Gastrocnemius medialis (tissue), 4 donors: ENCODE results near the gene EPB41. TPM values are rescaled to one million over a fixed set of nuclear protein-coding genes. Genes with fewer than 3 reads are reported as not detected.

Experiments
- ATAC-seq, 2 donors: fragments of 150-250 bp; one replicate each; pipeline ENCODE4 v1.9.1; 2016
- DNase-seq, 2 donors: peaks; one replicate each; pipeline ENCODE4 v3.0.0-alpha.2; 2019
- H3K27ac ChIP-seq, 4 donors: fragments of 200-600 bp; sonication (generic); 1 replicate in 1 of 4; 2 replicates in 3 of 4; pipeline ENCODE4 v1.5.1; 2016 to 2018; ENCODE audit warnings: mild to moderate bottlenecking in 2 of 4, moderate library complexity in 1 of 4
- H3K27me3 ChIP-seq, 3 donors: fragments of 200-600 bp; sonication (generic) in 2 of 3; 1 replicate in 1 of 3; 2 replicates in 2 of 3; pipeline versions ENCODE4 v1.5.1 to v1.6.0; 2016 to 2019; ENCODE audit warnings: mild to moderate bottlenecking in 1 of 3, moderate library complexity in 1 of 3
- H3K36me3 ChIP-seq, 2 donors: fragments of 200-600 bp; sonication (generic) in 1 of 2; one replicate each; pipeline ENCODE4 v1.5.1; 2017 to 2018
- H3K4me1 ChIP-seq, 2 donors: fragments of 200-600 bp; sonication (generic) in 1 of 2; one replicate each; pipeline ENCODE4 v1.5.1; 2016 to 2017; ENCODE audit warnings: mild to moderate bottlenecking in 2 of 2
- H3K4me3 ChIP-seq, 4 donors: fragments of 200-600 bp; sonication (generic) in 3 of 4; 1 replicate in 1 of 4; 2 replicates in 3 of 4; pipeline ENCODE4 v1.5.1; 2016 to 2019; ENCODE audit warnings: mild to moderate bottlenecking in 2 of 4
- H3K9me3 ChIP-seq, 3 donors: fragments of 200-600 bp; sonication (generic) in 2 of 3; 1 replicate in 1 of 3; 2 replicates in 2 of 3; pipeline ENCODE4 v1.5.1; 2016 to 2019
- CTCF ChIP-seq, 5 experiments: fragments of 450-650 bp in 3 of 5; fragments of 200-600 bp in 2 of 5; sonication (generic) in 2 of 5; IDR thresholded peaks in 4 of 5; conservative IDR thresholded peaks in 1 of 5; 1 replicate in 4 of 5; 2 replicates in 1 of 5; pipeline ENCODE4 v1.5.1; 2016 to 2019; ENCODE audit warnings: antibody characterized with exemption in 5 of 5, mild to moderate bottlenecking in 3 of 5, moderate library complexity in 3 of 5
- POLR2A ChIP-seq, 2 donors: fragments of 450-650 bp; IDR thresholded peaks; one replicate each; pipeline ENCODE4 v1.6.1; 2017; ENCODE audit warnings: antibody characterized with exemption in 2 of 2, mild to moderate bottlenecking in 2 of 2, moderate library complexity in 2 of 2
- in situ Hi-C, 4 donors: fragments of 200-750 bp; cut with MboI; loops; one replicate each; pipeline versions ENCODE4 v1.15.0 to v1.8.0; 2017; ENCODE audit warnings: low sequenced_read_pairs in 4 of 4
- intact Hi-C: fragments of 100-400 bp; cut with DNase I; formaldehyde crosslinking; loops from one replicate; pipeline ENCODE4 v1.15.1; 2023; ENCODE audit warnings: low total_unique reads
- total RNA-seq, 4 donors: library from RNA; depleted of rRNA; stranded (reverse); fragments of >200 nt; gene quantifications; one replicate each; pipeline versions ENCODE4 v1.1.0 to v1.2.3, GENCODE V29; 2016

EPB41 gene
- total RNA-seq, 4 donors from 2014 or later: 19.5 to 28.6 (median 23.6) TPM

- DNase-seq: no peak
- Histone ChIP-seq H3K4me3 (no peak overlapping the region), H3K27ac (no peak overlapping the region), H3K9me3 (no peaks in the 10 kb centered on the region), H3K27me3 (no peaks in the 10 kb centered on the region), H3K4me1 (no peaks in the 10 kb centered on the region), H3K36me3 (no peaks in the 10 kb centered on the region)
- in situ Hi-C loops (no loop called here), intact Hi-C loops (no loop called here)
- no peak for ATAC-seq
- TF ChIP-seq POLR2A (IDR thresholded peaks at IDR 0.05): no peak
- no peak for TF ChIP-seq CTCF (IDR thresholded peaks at IDR 0.05 in 4 of 5, conservative IDR thresholded peaks at IDR 0.05 in 1 of 5)
Observed at GRCh38 chr1:29133861-29134694, 219.7 kb downstream of the EPB41 start.

- in situ Hi-C loops (no loop called here), intact Hi-C loops (no loop called here)
- Histone ChIP-seq H3K27me3 (no peaks in the 10 kb centered on the region), H3K36me3 (no peaks in the 10 kb centered on the region), H3K4me1 (no peaks in the 10 kb centered on the region), H3K9me3 (no peaks in the 10 kb centered on the region), H3K27ac (no peak overlapping the region), H3K4me3 (no peak overlapping the region)
- DNase-seq: no peak
- TF ChIP-seq POLR2A (IDR thresholded peaks at IDR 0.05) (no peak), CTCF (IDR thresholded peaks at IDR 0.05 in 4 of 5, conservative IDR thresholded peaks at IDR 0.05 in 1 of 5) (no peak)
- no peak for ATAC-seq
Observed at GRCh38 chr1:29134695-29135028, 220.3 kb downstream of the EPB41 start.

- Histone ChIP-seq H3K4me3 (no peak overlapping the region), H3K9me3 (no peaks in the 10 kb centered on the region), H3K36me3 (no peaks in the 10 kb centered on the region), H3K4me1 (no peaks in the 10 kb centered on the region), H3K27me3 (no peaks in the 10 kb centered on the region), H3K27ac (no peak overlapping the region)
- ATAC-seq (no peak), DNase-seq (no peak)
- intact Hi-C loops: no loop called here
- in situ Hi-C loops: no loop called here
- no peak for TF ChIP-seq CTCF (IDR thresholded peaks at IDR 0.05 in 4 of 5, conservative IDR thresholded peaks at IDR 0.05 in 1 of 5)
- no peak for TF ChIP-seq POLR2A (IDR thresholded peaks at IDR 0.05)
Observed at GRCh38 chr1:29136391-29136915, 222.1 kb downstream of the EPB41 start.

- Histone ChIP-seq H3K4me1 (no peaks in the 10 kb centered on the region), H3K27ac (no peak overlapping the region), H3K36me3 (peaks cover 0 to 27% of the 10 kb centered on the region in 2 donors), H3K9me3 (no peaks in the 10 kb centered on the region), H3K4me3 (no peak overlapping the region), H3K27me3 (no peaks in the 10 kb centered on the region)
- in situ Hi-C loops: no loop called here
- DNase-seq: no peak
- no peak for ATAC-seq
- no peak for TF ChIP-seq POLR2A (IDR thresholded peaks at IDR 0.05)
- TF ChIP-seq CTCF (IDR thresholded peaks at IDR 0.05 in 4 of 5, conservative IDR thresholded peaks at IDR 0.05 in 1 of 5): no peak
- intact Hi-C loops: no loop called here
Observed at GRCh38 chr1:29142714-29143113, 228.3 kb downstream of the EPB41 start.
